ENCODE results near the gene EXTL1.

EXTL1 gene

DNA sequence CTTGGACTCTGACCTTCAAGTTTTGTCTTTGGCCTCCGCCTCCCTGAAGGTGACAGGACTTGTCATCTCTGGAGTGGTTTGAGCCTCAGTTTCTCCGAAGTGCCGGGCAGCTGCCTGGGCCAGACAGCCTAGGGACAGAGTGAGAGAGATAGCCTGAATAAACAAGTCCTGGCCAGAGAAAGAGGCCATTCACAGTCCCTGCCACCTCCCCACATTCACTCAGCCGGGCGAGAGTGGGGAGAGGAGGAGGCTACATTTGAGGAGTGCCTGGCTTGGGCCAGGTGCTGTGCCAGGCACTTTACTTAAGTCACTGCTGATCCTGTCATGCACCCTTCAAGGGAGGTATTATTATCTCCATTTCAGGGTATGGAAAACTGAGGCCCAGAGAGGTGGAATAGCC is 3.5 kb downstream of the EXTL1 start:
- no peak for ATAC-seq

DNA sequence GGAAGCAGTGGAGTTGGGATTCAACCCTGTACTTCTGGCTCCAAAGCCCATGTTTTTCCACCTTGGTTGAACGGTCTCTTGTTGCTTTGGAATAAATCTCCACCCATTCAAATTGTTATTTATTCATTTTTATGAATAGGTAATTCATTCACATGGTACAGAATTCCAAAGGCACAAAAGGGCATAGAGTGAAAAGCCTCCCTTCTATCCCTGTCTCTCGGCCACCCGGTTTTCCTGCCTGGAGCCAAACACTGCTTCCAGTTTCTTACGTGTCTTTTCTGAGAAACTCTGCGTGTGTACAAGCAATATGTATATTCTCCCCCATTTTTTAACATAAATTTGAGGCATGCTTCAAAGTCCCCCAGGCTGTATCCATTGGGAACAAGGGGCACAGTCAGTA is 3.9 kb downstream of the EXTL1 start:
- no peak for ATAC-seq

DNA sequence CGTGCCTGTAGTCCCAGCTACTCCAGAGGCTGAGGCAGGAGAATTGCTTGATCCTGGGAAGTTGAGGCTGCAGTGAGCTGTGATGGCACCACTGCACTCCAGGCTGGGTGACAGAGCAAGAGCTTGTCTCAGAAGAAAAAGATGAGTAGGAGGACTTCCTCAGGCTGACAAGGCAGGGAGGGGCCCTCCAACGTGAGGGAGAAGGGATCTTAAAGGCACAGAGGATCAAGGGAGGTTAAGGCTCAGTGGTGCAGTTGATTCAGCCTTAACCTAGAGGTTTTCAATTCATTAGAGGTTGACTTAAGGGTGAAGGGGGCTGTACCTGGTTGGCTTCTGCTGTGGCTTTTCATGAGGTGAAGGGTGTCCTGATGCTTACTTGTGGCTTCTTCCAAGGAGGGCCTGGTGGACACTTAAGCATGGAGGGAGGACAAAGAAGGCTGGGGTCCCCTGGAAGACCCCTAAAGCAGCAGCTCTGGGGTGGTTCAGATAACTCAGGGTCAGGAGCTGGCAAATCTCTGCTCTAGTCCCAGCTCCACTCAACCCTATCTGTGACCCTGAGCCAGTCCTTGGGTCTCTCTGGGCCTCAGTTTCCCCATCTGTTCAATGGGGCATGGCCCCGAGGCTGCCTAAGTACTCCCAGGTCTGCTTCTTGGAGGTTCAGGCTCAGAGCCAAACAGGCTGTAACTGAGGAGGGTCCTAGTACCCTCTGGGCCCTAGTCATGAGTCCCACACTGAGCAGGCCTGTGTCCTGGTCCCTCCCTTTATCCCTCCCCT is 6.3 kb downstream of the EXTL1 start:
- ATAC-seq, result no peak

GRCh38 chr1:26028490-26028980 is 7.0 kb downstream of the EXTL1 start:
- no peak for ATAC-seq

DNA sequence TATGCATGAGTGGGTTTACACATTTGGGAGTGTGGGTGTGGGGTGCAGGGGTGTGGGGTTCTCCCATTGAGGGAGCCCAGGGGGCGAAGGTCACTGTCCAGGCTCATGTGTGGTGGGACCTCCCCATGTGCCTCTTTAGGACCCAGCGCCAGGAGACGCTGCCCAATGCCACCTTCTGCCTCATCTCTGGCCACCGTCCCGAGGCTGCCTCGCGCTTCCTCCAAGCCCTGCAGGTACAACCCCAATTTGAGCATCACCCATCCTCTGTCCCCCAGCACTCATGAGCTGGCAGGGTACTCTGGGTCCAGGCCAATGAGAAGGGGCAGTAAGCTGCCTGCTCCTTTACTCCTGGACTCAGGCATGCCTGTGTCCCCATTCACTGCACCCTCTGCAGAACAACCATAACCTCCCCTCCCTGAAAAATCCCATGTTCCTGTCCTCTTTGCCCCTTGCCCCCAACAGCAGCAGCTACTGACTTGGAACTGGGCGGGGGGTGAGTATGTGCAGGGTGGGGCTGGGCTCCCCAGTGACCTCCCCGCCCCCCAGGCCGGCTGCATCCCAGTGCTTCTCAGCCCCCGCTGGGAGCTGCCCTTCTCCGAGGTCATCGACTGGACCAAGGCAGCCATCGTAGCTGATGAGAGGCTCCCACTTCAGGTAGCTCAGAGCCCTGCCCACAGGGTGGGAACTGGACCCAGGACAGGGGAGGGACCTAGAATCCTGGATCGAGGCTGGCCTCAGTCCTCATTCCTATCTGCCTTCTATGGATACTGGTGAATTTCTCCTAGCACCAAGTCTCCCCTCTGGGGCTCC is 7.7 kb downstream of the EXTL1 start:
- ATAC-seq, result no peak

GRCh38 chr1:26029864-26030481 is 8.4 kb downstream of the EXTL1 start:
- no peak for ATAC-seq

- ATAC-seq, result no peak
Observed at GRCh38 chr1:26031196-26031595, 9.6 kb downstream of the EXTL1 start.

DNA sequence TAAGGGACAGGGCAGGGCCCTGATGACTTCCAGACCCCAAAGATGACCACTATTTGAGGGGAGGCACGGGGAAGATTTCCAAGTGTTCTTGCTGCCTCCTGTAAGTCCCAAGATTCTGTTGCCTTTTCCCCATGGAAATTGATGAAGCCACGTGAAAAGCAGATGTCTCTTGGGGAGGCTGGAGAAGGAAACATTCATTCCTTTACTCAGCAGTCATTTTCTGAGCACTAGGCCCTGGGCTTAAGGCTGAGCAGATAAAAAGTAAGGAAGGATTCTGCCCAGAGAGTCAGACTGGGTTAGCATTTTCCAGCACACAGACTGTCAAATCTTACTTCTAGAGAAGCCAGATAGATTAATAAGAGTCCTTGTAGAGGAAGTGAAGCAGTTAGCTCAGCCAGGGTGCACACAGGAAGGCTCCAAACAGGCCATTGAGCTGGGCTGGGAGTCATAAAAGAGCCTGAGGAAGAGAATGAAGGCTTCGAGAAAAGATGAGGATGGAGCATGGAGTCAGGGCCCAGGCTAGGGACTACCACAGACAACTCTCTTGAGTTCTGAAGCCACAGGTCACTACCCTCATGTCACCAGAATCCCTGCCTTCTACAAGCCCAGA is 10.1 kb downstream of the EXTL1 start:
- ATAC-seq, result no peak

DNA sequence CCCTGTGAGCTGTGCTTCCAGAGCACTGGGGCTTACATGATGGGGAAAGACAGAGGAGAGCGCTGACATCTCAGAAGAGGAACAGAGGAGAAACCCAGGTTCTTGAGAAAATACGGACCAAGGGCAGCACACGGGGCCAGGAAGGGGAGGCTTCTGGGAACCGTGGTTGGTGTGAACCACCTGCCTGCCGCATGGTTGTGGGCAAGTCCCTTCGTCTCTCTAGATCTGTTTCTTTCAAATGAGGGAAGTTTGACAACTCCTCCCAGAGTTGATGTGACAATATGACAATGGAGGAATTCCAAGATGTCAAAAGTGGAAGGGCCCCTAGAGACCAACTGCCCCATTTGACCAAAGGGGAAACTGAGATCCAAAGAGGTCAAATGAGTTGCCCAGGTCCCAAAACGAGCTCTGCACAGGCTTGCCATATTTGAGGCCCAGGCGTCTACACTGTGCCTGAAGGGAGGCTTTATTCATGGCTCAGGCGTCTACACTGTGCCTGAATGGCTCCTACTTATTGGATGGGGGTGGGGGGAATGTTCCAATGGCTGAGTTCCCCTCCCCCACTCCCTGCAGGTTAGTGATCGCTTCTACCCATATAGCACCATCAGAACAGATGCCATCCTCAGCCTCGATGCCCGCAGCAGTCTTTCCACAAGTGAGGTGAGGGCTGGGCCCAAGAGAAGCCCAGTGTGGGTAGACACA is 11.2 kb downstream of the EXTL1 start:
- ATAC-seq, result no peak

DNA sequence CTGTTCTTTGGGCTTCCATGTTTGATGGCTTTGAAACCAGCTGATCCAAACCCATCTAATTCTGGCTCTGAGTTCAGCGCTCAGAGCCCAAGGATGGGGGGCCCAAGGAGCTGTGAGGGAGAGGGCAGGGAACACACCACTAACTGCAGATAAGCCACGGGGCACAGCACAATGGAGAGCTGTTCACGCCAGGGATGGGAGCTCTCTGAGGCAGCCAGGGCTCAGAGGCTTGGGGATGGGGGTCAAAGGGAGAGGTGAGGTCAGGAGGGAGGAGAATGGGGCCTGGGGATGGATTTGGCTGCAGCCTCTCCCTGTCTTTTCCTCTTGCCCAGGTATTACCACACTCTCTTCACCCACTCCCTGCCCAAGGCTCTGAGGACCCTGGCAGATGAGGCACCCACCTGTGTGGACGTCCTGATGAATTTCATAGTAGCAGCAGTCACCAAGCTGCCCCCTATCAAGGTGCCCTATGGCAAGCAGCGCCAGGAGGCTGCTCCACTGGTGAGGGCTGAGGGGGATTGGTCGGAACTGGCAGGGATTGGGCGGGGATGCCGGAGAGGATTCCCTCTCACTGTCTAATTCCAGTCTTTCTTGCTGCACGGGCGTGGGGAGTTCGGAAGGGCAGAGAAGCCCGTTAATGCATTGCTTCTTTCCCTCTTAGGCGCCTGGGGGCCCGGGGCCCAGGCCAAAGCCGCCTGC is 13.1 kb downstream of the EXTL1 start:
- no peak for ATAC-seq

- ATAC-seq, result peak; percentile 94 to 98
Observed at GRCh38 chr1:26035203-26035958, 13.8 kb downstream of the EXTL1 start.

- peak; percentile 67 to 73 for ATAC-seq
Observed at GRCh38 chr1:26035959-26036755, 14.6 kb downstream of the EXTL1 start.

GRCh38 chr1:26036756-26037281 is 15.2 kb downstream of the EXTL1 start:
- ATAC-seq, result no peak

DNA sequence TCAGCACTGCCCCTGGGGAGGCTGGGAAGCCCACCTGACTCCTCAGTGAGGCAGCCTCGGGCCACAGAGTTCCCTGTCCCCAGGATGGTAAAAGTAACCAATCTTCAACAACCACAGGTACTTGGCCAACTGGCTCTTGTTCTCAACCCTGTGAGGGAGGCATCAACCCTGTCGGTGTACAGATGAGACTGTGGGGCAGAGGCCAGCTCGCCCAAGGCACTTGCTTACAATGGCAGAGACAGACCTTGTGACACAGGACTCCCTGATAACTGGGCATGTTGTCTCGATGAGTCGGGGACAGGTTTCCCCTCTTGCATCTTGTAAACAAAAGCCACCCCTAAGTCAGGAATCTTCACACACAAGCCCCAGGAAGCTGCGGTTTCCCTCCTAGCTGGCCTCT is 16.3 kb downstream of the EXTL1 start:
- ATAC-seq, result no peak

GRCh38 chr1:26038477-26038876 is 16.9 kb downstream of the EXTL1 start:
- ATAC-seq, result no peak

GRCh38 chr1:26038904-26039303 is 17.3 kb downstream of the EXTL1 start:
- ATAC-seq, result no peak

- no peak for ATAC-seq
Observed at GRCh38 chr1:26041401-26041800, 19.8 kb downstream of the EXTL1 start.

DNA sequence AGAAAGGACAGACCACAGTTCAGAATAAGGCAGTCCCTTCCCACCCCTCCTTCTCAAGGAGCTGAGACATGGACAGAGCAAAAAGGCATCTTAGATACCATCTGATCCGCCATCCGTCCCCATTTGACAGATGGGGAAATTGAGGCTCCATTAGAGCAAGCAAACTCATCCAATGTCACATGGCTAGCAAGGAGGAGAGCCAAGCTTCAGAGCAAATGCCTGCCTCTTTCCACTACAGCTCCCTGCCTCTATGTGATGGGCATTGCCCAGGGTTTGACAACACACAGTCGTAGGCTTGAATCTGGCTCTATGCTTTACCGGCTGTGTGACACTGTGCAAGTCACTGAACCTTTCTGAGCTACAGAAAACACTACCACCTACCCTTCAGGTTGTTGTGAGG is 20.4 kb downstream of the EXTL1 start:
- no peak for ATAC-seq

- no peak for ATAC-seq
Observed at GRCh38 chr1:26043765-26044164, 22.2 kb downstream of the EXTL1 start.

DNA sequence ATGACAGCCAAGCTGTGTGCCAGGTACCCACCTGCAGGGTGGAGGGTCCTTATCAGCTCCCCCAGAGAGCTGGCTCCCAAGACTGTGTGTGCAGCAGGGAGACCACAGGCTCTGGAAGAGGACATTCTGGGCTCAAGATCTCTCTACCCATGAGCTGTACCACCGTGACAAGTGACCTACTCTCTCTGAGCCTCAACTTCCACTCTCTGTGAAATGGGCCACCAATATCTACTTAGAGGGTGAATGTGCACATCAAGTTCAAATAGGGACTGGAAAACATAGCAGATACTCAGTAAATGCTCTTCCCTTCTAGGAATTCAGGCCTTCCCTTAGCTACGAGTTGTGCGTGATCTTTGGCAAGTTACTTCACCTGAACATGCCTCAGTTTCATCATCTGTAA is 22.8 kb downstream of the EXTL1 start:
- no peak for ATAC-seq

All from activated CD4-positive, CD25-positive, alpha-beta regulatory T cell treated with anti-CD3 and anti-CD28 coated beads, Interleukin-2, amount 50 U/mL, for 24 hours (primary cell).